NCI-H446 treated with DMSO at 0.1 percent for 48 hours (cell line): ENCODE data around the gene ADORA1.

Source experiments
- DNase-seq: peaks from one replicate; lab custom pipeline; 2025; lab: John Stamatoyannopoulos, UW

The ADORA1 gene

GRCh38 chr1:203159844-203160243, 32.3 kb downstream of the ADORA1 start:
- DNase-seq: no peak

GRCh38 chr1:203161175-203161574, 33.6 kb downstream of the ADORA1 start:
- no peak for DNase-seq

- no peak for DNase-seq
These were observed 34.2 kb downstream of the ADORA1 start for GRCh38 chr1:203161703-203162102.

- DNase-seq: no peak
These were observed 34.9 kb downstream of the ADORA1 start for GRCh38 chr1:203162403-203162802.

GRCh38 chr1:203163891-203164635, 36.5 kb downstream of the ADORA1 start:
- DNase-seq: no peak

DNA sequence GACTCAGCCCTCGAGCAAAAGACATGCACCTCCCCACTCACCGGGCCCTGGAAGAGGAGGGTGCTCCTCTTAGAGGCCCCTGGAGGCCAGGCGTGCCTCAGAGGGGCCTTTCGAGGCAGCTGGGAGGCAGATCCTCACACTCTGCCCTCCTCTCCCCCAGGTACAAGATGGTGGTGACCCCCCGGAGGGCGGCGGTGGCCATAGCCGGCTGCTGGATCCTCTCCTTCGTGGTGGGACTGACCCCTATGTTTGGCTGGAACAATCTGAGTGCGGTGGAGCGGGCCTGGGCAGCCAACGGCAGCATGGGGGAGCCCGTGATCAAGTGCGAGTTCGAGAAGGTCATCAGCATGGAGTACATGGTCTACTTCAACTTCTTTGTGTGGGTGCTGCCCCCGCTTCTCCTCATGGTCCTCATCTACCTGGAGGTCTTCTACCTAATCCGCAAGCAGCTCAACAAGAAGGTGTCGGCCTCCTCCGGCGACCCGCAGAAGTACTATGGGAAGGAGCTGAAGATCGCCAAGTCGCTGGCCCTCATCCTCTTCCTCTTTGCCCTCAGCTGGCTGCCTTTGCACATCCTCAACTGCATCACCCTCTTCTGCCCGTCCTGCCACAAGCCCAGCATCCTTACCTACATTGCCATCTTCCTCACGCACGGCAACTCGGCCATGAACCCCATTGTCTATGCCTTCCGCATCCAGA, 37.7 kb downstream of the ADORA1 start:
- DNase-seq: no peak

DNA sequence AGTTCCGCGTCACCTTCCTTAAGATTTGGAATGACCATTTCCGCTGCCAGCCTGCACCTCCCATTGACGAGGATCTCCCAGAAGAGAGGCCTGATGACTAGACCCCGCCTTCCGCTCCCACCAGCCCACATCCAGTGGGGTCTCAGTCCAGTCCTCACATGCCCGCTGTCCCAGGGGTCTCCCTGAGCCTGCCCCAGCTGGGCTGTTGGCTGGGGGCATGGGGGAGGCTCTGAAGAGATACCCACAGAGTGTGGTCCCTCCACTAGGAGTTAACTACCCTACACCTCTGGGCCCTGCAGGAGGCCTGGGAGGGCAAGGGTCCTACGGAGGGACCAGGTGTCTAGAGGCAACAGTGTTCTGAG, 38.3 kb downstream of the ADORA1 start:
- no peak for DNase-seq

DNA sequence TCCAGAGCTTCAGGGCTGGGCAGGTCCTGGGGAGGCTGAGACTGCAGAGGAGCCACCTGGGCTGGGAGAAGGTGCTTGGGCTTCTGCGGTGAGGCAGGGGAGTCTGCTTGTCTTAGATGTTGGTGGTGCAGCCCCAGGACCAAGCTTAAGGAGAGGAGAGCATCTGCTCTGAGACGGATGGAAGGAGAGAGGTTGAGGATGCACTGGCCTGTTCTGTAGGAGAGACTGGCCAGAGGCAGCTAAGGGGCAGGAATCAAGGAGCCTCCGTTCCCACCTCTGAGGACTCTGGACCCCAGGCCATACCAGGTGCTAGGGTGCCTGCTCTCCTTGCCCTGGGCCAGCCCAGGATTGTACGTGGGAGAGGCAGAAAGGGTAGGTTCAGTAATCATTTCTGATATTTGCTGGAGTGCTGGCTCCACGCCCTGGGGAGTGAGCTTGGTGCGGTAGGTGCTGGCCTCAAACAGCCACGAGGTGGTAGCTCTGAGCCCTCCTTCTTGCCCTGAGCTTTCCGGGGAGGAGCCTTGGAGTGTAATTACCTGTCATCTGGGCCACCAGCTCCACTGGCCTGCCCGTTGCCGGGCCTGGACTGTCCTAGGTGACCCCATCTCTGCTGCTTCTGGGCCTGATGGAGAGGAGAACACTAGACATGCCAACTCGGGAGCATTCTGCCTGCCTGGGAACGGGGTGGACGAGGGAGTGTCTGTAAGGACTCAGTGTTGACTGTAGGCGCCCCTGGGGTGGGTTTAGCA, 38.8 kb downstream of the ADORA1 start:
- no peak for DNase-seq

DNA sequence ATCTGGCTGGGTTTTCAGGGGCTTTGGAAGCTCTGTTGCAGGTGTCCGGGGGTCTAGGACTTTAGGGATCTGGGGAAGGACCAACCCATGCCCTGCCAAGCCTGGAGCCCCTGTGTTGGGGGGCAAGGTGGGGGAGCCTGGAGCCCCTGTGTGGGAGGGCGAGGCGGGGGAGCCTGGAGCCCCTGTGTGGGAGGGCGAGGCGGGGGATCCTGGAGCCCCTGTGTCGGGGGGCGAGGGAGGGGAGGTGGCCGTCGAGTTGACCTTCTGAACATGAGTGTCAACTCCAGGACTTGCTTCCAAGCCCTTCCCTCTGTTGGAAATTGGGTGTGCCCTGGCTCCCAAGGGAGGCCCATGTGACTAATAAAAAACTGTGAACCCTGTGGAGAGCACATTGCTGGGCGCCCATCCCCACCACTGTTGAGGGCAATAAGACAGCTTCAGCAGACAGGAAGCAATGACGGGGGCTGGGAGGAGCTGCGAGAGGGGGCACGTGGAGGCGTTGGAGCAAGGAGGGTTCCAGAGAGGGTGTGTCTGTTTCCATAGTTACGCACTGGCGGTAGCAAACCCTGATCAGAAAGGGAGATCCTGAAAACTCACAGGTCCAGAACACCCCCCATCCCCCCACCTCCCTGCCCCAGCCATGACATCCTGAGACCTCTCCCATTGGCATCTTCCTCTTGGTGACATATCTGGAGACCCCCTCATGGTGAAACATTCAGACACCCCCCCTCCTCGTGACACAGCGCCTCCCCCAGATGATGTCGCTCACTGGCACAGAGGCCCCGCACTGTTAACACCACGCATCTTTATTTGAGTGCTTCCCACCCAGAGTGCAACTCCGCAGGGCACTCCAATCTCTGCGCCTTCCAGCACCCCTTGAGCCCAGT, 39.7 kb downstream of the ADORA1 start:
- no peak for DNase-seq

DNA sequence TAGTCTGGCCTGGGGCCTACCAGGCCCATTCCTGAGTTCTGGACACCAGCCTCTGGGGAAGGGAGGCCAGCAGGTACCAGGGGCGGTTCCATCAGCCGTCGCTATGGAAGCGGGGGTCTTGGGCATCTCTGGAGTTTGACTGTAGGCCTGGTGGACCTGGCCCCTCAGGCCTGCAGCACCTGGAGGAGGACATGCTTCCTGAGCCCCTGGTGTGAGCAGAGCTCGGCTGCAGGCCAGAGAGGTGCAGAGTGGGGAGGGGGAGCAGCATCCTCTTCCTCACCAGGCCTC, 40.3 kb downstream of the ADORA1 start:
- DNase-seq: no peak

DNA sequence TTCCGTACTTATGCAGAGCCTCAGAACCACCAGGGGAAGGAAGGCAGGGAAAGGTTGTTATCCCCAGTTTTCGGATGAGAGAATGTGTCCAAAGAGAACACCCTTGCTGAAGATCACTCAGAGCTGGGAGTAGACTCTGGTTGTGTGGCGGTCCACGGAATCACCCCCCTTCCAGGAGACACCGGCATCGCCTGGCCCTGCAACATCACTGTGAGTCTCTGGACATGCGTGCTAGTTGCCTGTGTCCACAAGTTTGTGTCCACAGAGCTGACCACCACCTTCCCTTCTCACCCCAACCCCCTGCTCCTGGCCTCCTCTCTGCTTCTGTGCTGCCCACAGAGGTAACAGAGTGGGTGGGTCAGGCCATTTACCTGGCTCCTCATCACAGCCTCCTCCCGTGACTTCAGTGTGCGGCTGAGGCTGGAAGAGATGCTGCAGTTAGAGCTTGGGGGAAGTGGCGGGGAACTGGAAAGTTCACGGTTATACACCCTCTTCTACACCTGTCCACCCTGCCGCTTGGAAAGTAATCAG, 40.8 kb downstream of the ADORA1 start:
- no peak for DNase-seq

DNA sequence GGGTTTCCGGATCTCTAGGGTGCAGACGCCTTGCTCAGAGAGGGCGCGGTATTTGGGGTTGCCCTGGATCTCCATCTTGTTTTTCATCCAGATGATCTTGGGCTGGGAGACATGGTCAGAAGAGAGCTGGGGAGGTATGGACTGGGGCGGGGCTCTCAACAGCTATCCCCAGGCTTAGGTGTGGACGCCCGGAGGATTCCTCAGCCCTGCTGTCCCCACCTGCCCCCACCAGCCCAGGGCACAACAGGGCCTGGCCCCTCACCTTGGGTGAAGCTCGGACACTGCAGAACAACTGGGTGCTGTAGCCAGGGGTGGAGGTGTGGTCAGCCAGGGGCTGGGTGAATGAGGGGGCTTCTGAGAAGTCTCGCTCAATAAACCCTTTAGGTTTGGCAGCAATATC, 41.5 kb downstream of the ADORA1 start:
- DNase-seq: no peak

GRCh38 chr1:203169770-203170520, 42.4 kb downstream of the ADORA1 start:
- no peak for DNase-seq

- DNase-seq: no peak
These were observed 43.3 kb downstream of the ADORA1 start for GRCh38 chr1:203170625-203171330.

GRCh38 chr1:203171341-203172183, 44.0 kb downstream of the ADORA1 start:
- DNase-seq: no peak

- DNase-seq: peak; percentile 26
These were observed 44.9 kb downstream of the ADORA1 start for GRCh38 chr1:203172184-203173010.

DNA sequence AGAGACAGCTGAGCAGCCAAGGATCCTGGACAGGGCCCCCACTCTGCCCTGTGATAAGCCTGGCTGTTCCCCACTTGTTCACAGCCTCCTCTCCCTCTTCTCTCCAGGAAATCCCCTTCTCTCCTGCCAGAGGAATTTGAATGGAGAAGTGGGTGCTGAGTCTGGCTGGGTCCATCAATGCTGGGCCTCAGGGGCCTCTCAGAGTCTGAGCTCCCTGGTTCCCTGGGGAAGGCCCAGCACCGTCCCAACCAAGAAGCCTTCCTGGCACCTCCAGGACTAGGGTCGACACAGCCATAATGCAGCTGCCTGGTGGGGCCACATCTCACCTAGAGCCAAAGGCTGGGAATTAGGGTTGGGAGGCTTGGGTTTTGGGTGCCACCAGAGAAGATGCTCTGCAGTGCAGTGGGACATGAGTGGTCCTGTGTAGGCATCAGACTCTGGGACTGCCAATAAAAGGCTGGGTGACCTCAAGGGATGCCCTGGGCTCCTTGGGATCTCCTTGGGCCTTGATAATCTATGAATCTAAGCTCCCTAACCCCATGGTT, 45.6 kb downstream of the ADORA1 start:
- DNase-seq: no peak

DNA sequence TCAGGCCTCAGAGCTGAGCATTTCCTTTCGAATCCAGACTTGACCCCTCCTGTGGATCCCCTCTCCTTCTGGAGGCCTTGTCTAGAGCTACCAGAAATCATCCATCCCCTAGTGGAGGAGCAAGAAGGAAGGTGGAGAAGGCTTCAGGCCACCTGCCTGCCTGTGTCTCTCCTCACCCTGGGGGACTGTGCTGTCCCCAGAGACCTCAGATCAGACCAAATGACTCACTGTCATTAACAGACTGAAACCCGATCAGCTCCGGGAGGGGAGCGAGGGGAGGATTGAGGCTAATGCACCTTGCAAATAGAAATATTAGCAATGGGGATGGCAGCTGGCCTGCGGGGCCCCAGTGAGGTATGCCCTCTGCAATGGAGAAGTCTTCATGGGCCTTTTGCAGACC, 46.0 kb downstream of the ADORA1 start:
- DNase-seq: no peak
